ENCODE measurements around the gene HEATR5A.
"Not testable (repeated sequence)": the region's sequence is repeated elsewhere in the genome, so short reads cannot be mapped to it uniquely, and the experiment has no call there.

HEATR5A gene

DNA sequence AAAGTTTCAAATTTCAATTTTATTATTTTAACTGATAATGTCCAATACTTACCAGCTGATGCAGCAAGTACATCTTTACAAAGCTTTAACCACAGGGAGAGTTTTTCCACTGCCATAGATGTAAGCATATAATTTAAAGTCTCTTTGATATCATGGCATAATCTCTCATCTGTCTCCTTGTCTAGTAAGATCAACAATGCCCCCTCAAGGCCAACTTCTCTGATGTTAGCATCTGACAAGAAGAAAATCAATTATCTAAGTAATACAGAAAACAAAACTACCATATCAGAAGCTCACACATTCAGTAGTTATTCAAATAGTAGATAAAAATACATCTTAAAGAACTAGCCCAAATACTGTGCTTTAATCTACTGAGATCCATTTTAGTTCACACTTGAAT lies 94.2 kb downstream of the HEATR5A start:
- DNase-seq (ENCODE audit: low read depth) = peak; percentile 9

DNA sequence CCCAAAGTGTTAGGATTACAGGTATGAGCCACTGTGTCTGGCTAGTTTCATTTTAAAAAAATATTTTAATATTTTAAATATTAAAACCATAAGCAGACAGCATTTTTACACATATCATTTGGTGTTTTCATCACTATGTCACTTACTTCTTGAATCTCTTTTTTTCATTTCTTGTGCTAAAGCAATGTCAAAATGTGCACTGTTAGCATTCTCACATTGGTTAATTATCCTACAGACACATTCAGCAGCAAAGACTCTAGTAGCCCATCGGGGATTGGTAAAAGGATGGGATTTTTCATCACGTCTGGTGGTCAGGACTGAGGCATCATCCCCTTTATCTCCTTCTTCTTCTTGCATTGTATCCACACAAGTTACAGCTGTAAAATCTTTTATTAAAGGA lies 96.9 kb downstream of the HEATR5A start:
- no peak for DNase-seq (ENCODE audit: low read depth)

DNA sequence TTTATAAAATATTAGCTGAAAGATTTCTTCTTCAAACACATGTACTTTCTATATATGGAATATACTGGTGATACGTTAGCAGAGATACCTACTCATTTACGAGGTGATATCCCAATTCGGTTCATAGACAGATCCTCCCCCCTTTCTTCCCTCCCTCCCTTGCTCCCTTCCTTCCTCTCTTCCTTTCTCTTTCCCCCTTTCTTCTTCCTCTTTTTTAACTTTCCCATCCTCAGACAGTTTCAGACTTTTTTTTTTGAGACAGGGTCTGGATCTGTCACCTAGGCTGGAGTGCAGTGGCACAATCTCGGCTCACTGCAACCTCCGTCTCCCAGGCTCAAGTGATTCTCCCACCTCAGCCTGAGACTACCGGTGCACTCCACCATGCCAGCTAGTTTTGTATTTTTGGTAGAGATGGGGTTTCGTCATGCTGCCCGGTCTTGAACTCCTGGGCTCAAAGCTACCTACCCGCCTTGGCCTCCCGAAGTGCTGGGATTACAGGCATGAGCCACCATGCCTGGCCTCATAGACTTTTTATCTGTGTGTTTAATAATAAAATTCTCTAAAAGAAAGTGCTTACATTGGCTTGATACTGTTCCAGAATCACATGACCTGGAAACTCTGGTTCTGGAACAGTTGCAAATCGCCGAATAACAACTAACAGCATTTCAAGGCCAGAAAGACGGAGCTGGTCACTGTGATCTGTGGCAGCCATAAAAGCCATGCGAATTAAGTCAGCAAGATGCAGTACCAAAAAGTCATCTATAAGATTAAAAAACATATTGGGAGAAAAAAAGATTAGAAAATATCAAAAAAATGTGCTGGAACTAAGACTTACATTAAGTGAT lies 99.2 kb downstream of the HEATR5A start:
- no peak for DNase-seq (ENCODE audit: low read depth)

DNA sequence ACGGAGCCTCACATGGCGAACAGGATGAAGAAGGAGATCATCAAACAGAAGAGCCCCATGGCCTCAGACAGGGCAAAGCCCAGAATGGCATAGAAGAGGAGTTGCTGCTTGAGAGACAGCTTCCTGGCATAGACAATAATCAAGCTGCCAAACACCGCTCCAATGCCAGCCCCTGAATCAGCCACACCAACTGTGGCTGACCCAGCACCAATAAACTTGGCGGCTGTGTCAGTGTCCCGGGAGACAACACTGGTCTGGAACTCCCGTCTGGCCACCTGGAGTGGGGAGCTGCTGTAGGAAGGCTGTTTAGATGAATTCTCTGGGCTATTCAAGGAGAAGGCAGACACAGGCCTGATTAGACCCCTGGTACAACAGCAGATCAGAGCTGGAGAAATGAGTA lies 100.1 kb downstream of the HEATR5A start:
- DNase-seq (ENCODE audit: low read depth) = no peak

DNA sequence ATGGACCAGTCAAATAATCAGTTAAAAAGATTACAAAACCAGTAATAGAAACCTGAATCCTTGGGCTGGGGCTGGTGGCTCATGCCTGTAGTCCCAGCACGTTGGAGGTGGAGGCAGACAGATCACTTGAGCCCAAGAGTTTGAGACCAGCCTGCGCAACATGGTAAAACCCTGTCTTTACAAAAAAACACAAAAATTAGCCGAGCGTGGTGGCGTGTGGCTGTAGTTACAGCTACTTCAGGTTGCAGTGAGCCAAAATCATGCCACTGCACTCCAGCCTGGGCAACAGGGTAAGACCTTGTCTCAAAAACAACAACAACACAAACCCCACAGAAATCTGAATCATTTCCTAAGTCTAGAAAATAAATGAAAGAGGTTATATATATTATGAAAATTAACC lies 100.6 kb downstream of the HEATR5A start:
- DNase-seq (ENCODE audit: low read depth) = no peak

DNA sequence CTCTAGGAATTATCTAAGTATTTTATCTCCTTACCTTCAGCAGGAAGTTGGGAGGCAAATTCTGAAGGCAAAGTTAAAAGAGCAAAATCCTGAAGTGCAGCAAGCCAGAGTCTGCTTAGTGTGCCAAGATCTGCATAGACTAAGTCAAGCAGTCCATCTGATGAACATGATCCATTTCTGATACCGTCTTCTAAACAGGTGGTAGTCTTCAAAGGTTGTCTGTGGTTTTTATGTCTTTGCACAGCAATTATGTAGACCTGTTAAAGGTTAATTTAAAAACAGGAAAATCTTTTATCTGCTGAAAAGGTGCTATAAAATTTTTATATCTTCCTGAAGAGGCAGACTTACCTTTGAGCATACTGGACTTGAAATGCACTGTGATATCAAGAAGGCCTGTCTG lies 107.4 kb downstream of the HEATR5A start:
- DNase-seq (ENCODE audit: low read depth) = no peak

DNA sequence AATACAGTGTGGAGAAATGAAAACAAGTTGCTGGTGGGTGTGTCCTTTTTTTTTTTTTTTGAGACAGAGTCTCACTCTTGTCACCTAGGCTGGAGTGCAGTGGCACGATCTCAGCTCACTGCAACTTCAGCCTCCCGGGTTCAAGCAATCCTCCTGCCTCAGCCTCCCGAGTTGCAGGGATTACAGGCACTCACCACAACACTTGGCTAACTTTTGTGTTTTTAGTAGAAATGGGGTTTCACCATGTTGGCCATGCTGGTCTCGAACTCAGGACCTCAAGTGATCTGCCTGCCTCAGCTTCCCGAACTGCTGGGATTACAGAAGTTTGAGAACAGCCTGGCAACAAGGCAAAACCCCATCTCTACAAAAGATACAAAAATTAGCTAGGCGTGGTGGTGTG lies 108.0 kb downstream of the HEATR5A start:
- DNase-seq (ENCODE audit: low read depth) = not testable (repeated sequence)

DNA sequence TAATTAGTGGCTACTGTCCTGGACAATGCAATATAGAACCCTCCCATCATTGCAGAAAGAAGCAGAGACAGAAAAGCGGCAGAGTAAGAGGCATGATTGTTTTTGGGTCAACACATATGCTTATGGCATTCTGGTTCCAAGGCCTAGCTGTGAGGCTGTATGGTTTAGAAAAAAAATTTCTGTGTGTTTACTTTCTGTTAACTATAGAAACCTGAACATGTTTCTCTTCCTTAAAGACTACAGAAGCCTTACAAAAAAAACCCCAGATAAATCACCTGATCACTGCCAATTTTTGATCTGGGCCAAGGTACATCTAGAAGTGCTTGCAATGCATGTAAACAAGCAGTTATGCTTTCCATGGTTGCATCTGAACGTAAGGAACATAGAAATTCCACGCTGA lies 112.7 kb downstream of the HEATR5A start:
- no peak for DNase-seq (ENCODE audit: low read depth)

DNA sequence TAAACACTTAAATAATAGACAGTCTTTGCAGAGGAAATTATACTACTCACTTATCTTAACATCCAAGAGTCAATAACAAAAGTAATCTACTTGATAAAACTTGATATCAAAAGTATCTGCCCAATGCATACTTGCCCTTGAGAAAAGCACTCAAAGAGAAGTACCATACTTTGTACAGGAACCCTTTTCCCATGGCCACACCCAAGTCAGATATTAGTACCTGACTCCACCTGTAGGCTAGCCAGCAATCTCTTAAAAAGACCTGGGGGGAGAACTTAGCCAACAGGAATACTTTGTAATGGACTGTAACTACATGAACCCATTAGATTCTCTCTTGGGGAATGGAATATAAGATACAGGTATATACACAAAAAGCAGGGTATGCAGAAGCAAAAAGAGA lies 113.2 kb downstream of the HEATR5A start:
- no peak for DNase-seq (ENCODE audit: low read depth)

DNA sequence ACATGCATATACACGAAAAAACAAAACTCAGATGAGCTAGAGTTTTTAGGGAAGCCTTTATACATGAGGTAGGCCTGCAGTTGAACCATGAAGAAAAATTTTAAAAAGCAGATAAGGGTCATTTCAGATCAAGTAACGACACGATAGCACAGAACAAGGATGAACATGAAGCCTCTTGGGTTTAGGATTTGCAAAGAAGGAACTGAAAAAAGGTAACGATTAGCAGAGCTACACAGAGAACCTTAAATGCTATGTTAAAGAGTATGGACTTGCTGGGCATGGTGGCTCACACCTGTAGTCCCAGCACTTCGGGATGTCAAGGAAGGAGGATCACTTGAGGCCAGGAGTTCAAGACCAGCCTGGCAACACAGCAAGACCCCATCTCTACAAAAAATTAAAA lies 116.7 kb downstream of the HEATR5A start:
- DNase-seq (ENCODE audit: low read depth) = no peak

DNA sequence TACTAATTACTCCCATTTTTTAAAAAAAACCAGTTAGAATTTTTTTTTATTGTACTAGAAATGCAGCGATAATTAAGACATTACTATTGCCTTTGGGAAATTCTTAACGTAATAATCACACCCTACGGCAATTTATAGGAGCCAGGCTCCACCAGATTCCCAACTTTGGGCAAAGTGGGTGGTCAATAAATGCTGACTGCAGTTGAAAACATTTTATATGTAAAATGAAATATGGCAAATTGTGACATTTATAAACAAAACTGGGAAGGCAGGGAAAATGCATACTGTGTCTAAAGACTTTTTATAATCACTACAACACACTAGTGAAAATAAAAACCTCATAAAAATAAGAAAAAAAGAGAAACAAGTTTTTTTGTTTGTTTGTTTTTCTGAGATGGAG lies 119.5 kb downstream of the HEATR5A start:
- DNase-seq (ENCODE audit: low read depth) = no peak

DNA sequence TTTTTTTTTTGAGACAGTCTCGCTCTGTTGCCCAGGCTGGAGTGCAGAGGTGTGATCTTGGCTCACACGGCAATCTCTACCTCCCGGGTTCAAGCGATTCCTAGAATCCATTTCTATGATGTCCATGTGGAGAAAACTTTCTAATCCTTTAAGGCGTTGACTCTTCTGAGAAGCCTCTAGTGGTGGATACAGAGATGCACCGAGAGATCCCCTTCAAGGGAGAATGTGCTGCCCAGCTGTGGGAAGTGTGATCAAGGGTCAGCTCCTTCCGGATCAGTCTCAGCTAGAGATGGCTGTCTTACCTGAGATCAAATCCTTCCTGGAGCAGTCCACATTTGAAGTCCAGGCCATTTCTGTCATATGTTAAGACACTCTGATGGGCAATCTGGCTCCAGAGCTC lies 120.1 kb downstream of the HEATR5A start:
- DNase-seq (ENCODE audit: low read depth) = no peak

DNA sequence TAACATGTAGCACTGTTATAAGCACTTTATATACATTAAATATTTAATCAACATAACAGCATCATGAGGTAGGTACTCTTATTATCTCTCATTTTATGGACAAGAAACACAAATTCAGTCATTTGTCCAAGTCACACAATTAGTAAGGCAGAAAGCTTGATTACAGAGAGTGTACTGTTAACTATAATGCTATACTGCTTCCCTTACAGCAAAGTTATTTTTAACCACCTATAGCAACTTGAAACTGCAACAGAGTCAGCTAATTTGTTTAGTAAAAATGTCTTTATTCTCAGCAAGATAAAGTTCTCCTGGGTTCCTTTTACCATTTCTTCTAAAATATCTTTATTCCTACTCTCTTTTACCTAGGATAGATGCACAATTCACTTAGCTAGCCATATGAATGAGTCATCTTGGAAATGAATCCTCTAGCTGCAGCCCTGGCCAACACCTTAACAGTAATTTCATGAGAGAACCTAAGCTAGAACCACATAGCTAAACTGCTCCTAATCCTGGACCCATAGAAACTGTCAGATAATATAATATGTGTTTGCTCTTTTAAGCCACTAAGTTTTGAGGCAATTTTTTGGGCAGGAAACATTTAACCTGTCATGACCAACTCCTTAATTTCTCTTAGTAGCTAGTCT lies 122.5 kb downstream of the HEATR5A start:
- DNase-seq (ENCODE audit: low read depth) = no peak

DNA sequence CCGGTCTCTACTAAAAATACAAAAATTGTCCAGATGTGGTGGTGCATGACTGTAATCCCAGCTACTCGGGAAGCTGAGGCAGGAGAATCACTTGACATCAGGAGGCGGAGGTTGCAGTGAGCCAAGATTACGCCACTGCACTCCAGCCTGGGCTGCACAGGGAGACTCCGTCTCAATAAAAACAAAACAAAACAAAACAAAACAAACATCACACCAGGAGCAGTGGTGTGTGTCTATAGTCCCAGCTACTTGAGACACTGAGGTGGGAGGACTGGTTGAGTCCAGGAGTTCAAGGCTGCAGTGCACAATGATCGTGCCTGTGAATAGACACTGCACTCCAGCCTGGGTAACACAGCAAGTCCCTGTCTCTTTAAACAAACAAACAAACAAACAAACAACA lies 123.2 kb downstream of the HEATR5A start:
- DNase-seq (ENCODE audit: low read depth) = no peak

DNA sequence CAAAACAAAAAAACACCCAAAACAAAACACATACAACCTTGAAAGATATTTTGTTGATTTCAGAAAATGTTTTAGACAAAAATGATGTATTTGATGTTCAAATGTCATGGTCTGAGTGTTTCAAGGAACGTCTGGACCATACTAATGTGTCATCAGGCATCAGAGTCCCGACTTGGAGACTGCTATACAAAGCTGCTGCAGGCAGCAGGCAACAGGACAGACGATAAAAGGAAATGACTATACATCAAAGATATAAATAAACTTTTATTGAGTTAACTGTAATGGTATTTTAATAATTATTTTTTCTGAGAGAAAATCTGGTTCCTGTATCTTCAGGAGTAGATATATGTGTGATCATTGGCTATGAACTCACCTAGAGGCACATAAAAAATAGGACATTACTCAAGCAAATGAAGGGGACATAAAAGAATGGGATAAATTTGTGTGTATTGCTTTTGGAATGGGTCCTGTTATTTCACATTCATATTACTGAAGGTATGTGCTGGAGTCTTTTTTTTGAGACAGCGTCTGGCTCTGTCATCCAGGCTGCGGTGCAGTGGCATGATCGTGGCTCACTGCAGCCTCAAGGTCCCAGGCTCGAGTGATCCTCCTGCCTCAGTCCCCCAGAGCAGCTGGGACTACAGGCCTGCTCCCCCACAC lies 125.5 kb downstream of the HEATR5A start:
- DNase-seq (ENCODE audit: low read depth) = no peak

DNA sequence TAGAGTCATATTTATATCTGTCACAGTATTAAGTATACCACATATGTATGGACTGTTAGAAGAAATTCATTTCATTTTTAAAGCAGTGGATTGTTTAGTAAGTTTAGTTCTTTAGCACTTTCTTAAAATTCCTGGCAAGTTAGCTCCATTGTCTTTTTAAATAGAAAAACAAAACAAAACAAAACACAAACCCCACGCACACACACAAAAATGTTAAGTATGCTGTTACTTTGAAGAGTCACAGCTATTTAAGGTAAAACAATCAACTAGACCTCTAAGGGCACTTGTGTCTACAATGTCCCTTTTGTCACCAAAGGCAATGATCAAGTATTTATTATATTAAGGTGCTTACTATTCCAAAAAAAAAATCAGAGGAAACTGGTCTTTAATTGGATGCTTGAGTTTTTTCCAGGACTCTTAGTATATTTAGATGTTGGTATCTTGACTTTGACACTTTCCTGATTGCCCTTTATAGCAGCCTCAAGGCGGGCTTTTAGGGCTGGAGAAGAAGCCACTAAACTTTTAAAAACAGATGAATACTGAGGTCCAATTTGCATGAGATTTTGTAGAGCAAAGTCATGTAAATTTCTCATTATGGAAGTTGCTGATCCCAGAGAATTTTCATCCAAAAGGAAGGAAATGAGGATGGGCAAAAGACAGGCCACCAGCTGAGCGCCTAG lies 127.3 kb downstream of the HEATR5A start:
- no peak for DNase-seq (ENCODE audit: low read depth)

DNA sequence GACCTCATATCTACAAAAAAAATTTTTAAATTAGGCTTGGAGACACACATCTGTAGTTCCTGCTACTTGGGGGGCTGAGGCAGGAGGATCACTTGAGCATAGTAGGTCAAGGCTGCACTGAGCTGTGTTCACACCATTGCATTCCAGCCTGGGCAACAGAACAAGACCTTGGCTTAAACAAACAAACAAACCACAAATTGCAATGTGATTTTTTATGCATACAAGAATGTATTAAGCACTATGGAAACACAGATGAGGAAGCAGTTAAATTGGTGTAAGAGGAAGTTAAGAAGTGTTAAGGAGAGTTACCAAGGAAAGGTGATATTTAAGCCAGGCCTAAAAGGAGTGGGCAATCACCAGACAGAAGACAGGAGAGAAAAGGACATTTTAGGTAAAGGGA lies 129.1 kb downstream of the HEATR5A start:
- no peak for DNase-seq (ENCODE audit: low read depth)

DNA sequence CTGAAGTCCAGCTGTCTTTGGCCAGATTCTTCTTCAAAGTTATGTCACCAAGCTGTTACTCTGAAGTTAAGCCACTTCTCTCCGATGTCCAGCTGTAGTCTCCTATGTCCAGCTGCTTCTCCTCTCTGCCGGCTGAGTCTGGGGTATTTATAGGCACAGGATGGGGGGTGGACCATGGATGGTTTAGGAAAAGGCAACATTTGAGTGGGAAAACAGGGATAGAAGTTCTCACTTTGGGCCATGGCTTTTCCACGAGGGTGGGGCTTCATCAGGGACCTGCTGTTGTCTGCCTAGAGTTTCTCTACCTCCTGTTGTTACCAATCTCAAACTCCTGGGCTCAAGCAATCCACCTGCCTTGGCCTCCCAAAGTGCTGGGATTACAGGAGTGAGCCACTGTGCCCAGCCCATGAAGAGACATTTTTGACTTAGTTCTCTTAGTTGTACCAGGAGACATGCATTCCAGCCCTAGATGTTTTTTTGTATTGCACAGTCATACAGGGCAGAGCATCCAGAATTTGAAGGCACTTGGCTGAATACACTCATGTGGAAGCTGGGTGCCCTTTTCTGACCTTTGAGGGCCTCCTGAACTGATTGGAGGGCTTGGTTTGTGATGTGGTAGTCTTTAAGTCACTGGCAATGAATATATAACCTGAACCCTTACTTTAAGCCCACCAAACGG lies 132.9 kb downstream of the HEATR5A start:
- DNase-seq (ENCODE audit: low read depth) = no peak

DNA sequence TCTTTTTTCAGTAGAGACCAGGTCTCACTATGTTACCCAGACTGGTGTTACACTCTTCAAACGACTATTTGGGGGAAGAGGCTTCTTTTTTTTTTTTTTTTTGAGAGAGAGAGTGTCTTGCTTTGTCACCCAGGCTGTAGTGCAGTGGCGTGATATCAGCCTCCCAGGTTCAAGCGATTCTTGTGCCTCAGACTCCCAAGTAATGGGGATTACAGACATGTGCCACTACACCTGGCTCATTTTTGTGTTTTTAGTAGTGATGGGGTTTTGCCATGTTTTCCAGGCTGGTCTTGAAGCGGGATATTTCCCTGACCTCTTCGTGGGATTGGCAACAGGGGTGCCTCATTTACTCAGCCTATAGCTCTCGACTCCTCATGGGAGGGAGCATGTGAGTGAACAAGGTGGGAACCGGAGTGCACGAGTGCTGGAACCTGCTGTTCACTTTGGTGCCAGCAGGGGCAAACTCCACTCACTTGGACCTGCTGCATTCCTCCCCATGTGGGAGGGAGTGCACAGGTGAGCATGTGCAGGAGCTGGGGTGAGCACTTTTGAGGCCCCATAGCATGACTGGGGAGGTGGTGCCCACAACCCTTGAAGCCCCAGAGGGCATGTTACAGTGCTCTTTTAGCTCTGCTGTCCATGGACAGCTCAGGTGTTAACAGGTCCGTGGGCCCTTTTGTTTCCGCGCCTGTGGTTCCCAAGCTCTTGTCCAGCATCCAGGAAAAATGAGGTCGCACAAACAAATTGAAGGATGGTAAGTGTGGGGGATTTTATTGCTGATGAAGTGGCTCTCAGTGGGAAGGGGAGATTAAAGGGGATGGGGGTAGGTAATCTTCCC lies 133.7 kb downstream of the HEATR5A start:
- no peak for DNase-seq (ENCODE audit: low read depth)

DNA sequence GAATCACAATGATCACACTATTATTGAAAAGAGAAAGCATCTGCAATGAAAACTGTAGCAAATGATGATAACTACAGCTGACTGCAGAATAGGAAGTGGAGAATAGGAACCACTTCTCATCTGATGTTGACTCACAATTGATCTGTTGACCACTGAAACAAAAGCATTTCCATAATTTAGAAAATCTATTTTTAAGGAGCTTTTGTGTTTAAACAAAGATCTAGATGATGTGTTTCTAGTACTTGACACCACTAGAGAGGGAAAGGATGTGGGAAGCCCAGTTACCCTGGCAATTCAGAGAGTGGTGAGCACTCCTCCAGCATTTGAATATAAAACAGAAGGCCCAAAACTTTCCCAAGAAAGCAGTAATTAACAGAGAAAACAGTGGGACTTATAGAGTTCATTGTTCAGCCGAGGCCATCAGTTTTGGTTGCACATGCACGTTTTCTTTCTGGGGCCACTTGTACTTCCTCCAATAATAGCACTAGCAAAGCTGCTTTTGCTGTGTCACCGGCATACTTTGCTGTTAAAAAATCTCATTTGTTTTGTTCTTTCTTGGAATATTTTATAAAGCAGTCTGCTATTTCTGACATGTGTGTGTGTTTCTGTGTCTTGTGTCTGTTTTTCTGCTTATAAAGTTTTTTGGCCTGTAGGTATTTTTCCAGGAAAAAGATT lies 136.6 kb downstream of the HEATR5A start:
- no peak for DNase-seq (ENCODE audit: low read depth)

DNA sequence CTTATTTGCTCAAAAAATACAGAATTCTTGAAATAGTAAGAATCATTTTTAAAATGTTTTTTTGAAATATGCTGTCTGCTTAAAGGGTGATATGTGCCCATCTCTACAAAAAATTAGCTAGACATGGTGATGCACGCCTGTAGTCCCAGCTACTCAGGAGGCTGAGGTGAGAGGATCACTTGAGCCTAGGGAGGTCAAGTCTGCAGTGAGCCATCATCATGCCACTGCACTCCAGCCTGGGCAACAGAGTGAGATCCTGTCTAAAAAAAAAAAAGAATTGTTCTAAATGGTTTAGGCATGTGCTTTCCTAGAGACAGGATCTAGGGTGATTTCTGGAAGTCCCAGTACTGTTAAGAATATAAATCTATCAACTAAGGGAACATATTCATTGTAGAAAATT lies 137.2 kb downstream of the HEATR5A start:
- no peak for DNase-seq (ENCODE audit: low read depth)
